ENCODE results near the gene GRAMD1B.

DNA sequence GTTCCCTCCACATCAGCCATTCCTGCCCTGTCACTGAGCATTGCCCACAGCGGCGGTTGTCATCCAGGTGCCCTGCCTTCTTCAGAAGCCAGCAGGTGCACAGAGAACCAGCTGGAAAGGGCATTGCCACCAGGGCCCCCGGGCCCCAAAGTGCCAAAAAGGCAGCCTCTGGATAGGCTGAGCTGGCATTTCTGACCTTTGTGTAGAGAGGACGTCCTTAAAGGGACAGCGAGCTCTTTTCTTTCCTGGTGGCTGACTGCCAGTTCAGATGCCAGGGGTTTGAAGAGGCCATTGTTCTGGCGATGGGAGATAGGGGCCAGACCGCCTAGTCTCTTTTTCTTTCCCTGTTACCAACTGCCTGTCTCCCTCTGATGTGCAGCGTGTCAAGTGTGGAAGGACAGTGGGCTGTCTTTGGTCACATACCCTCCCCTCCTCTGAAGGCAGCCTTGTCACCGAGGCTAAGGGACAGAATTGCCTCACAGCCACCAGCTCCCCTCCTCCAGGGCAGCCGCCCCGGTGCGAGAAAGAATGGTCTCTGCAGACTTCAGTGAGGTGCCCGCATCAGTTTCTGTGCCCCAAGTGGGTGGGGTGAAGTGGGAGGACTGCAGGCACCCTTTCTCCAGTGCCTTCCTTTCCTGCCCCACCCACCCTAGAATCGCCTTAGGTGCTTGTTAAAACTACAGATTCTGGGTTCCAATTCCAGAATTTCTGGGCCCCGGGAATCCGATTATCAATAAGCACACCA, 114.7 kb downstream of the GRAMD1B start:
- TF ChIP-seq CTCF (IDR thresholded peaks at IDR 0.05) (no peak), POLR2AphosphoS5 (IDR thresholded peaks at IDR 0.05) (no peak)
